Pancreas (tissue), 10 donors: ENCODE data around the gene ST6GALNAC4. TPM values are rescaled to one million over a fixed set of nuclear protein-coding genes. Genes with fewer than 3 reads are reported as not detected.
A peak's percentile ranks its signal among the peaks of the same experiment; 100 is the strongest.

Source experiments
- ATAC-seq, 4 donors: fragments of 200-7000 bp; cut with Tn5 transposase; one replicate each; pipeline versions ENCODE4 v1.8.0 to v1.9.1; 2020; ENCODE audit warnings: mild to moderate bottlenecking in 4 of 4, moderate library complexity in 4 of 4
- DNase-seq, 6 donors: peaks; one replicate each; pipeline ENCODE4 v3.0.0-alpha.2; 2020
- FAIRE-seq: peaks from 2 replicates; lab custom pipeline; 2012; peaks lifted over from hg19 to GRCh38; lab: Jason Lieb, UNC
- H3K27ac ChIP-seq, 4 donors: fragments of 200-600 bp; sonication (generic); 1 replicate in 3 of 4; 2 replicates in 1 of 4; pipeline versions ENCODE4 v1.5.0 to v1.8.0; 2020
- H3K27me3 ChIP-seq, 4 donors: fragments of 200-600 bp; one replicate each; pipeline ENCODE4 v1.8.0; 2021
- H3K36me3 ChIP-seq, 3 donors: fragments of 200-600 bp; sonication (generic) in 1 of 3; one replicate each; pipeline versions ENCODE4 v1.5.0 to v1.8.0; 2020 to 2021
- H3K4me1 ChIP-seq, 3 donors: fragments of 200-600 bp; one replicate each; pipeline ENCODE4 v1.8.0; 2021
- H3K4me3 ChIP-seq, 4 donors: fragments of 200-600 bp; sonication (generic) in 2 of 4; one replicate each; pipeline versions ENCODE4 v1.5.0 to v1.8.0; 2020 to 2021
- H3K9me3 ChIP-seq, 4 donors: fragments of 200-600 bp; one replicate each; pipeline ENCODE4 v1.8.0; 2021
- WGBS, 2 donors: extraction: QIAGEN DNeasy Blood & Tissue Kit; methylation state at CpG; one replicate each; pipeline ENCODE4 v1.1.7; 2013; 5-methylcytosine and 5-hydroxymethylcytosine counted together
- intact Hi-C, 3 donors: fragments of 100-400 bp; cut with DNase I; formaldehyde crosslinking; loops; one replicate each; pipeline versions ENCODE4 v1.11.1 to v1.14.2; 2022
- microRNA-seq, 2 donors: library from miRNA; unstranded; fragments of <30 nt; microRNA quantifications; one replicate each; pipeline versions ENCODE4 to v1.1.0, GENCODE V29; 2019 to 2020
- polyA plus RNA-seq, 2 donors: library from polyadenylated mRNA; stranded (reverse); fragments of 200-250 nt; gene quantifications; one replicate each; pipeline ENCODE4 v1.2.3, GENCODE V29; 2013
- total RNA-seq, 6 donors: library from RNA; stranded (reverse); fragmentation: NEBNext Ultra II Directional in 4 of 6; extraction: Animal tissue kit (Norgen Biotek cat#: 25700) in 4 of 6; gene quantifications; one replicate each; pipeline versions ENCODE4 v1.2.1 to v1.2.4, GENCODE V29; 2021 to 2023
- TF ChIP-seq, protein P1 (sequence below), 4 donors: fragments of 200-600 bp; sonication (generic) in 3 of 4; IDR thresholded peaks; one replicate each; pipeline versions ENCODE4 v1.5.0 to v1.8.0; 2021; ENCODE audit warnings: antibody characterized with exemption in 4 of 4
- donor health status: healthy with polysubstance abuse.
- donor health status: DM: no; HTN: no; CAD: no; lungs with moderate emphysema.
- donor health status: DM: no; HTN: no; CAD: no.
- donor health status: control.
- donor health status: control.
- donor health status: Bipolar disorder and iron deficiency.
- donor health status: DM: yes; HTN: yes; CAD: no.
- donor health status: DM: no; HTN: no; CAD: no.
- donor health status: DM: no; HTN: no; CAD: no.
- donor health status: DM: yes; HTN: yes; CAD: no.

Gene ST6GALNAC4
- total and polyA plus RNA-seq, 8 donors: 22.2 to 66.6 (median 33.9) TPM

GRCh38 chr9:127862075-127863011 lies 54.5 kb downstream of the ST6GALNAC4 start:
- Histone ChIP-seq H3K4me3 (no peak overlapping the region), H3K4me1 (peaks cover 0 to 10% (median 0%) of the 10 kb centered on the region in 3 donors), H3K27me3 (no peaks in the 10 kb centered on the region), H3K9me3 (no peaks in the 10 kb centered on the region), H3K27ac (peak overlapping the region in 2 of 4 donors; percentile 33 to 64), H3K36me3 (peaks cover 0 to under 1% (median 0%) of the 10 kb centered on the region in 3 donors)
- ATAC-seq (peak in 3 of 4 donors; percentile 40 to 75 (median 72)), DNase-seq (peak in 2 of 6 donors; percentile 69 to 72), FAIRE-seq (no peak)
- TF ChIP-seq, protein P1, sequence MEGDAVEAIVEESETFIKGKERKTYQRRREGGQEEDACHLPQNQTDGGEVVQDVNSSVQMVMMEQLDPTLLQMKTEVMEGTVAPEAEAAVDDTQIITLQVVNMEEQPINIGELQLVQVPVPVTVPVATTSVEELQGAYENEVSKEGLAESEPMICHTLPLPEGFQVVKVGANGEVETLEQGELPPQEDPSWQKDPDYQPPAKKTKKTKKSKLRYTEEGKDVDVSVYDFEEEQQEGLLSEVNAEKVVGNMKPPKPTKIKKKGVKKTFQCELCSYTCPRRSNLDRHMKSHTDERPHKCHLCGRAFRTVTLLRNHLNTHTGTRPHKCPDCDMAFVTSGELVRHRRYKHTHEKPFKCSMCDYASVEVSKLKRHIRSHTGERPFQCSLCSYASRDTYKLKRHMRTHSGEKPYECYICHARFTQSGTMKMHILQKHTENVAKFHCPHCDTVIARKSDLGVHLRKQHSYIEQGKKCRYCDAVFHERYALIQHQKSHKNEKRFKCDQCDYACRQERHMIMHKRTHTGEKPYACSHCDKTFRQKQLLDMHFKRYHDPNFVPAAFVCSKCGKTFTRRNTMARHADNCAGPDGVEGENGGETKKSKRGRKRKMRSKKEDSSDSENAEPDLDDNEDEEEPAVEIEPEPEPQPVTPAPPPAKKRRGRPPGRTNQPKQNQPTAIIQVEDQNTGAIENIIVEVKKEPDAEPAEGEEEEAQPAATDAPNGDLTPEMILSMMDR (IDR thresholded peaks at IDR 0.05): no peak
- intact Hi-C loops: loop anchor here in 1 of 3 donors (10.0 kb wide), 1 partner anchor 268 kb away; no protein-coding TSS in a partner anchor
- WGBS, 2 donors: 64 to 72% methylated on average over 28 to 29 of the region's 29 CpGs

DNA sequence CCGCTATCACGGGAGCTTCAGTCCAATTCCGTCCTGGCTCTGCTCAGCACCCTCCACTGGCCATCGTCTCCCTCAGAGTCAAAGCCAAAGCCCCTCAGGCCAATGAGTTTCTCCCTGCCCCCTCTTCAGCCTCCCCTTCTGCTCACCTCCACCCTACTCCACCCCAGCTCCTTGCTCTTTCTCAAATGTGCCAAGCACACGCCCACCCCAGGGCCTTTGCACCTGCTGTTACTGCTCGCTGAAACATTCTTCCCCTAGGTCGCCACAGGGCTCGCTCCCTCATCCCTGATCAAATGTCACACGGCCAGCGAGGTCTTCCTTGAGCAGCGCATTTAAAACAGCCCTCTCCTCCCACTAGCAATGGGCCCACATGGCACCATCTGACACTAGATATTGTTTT lies 56.1 kb downstream of the ST6GALNAC4 start:
- intact Hi-C loops: loop anchor here in 1 of 3 donors (10.0 kb wide), 1 partner anchor 266 kb away; no protein-coding TSS in a partner anchor
- WGBS, 2 donors: 91 to 94% methylated on average over 11 of the region's 11 CpGs
- no peak overlapping the region for H3K27ac ChIP-seq
- ATAC-seq: no peak
- peaks cover 0 to 10% (median 0%) of the 10 kb centered on the region in 3 donors for H3K4me1 ChIP-seq
- no peaks in the 10 kb centered on the region for H3K27me3 ChIP-seq
- no peaks in the 10 kb centered on the region for H3K9me3 ChIP-seq
- no peak overlapping the region for H3K4me3 ChIP-seq
- no peak for FAIRE-seq
- TF ChIP-seq, protein P1 (IDR thresholded peaks at IDR 0.05): no peak
- no peaks in the 10 kb centered on the region for H3K36me3 ChIP-seq
- no peak for DNase-seq

DNA sequence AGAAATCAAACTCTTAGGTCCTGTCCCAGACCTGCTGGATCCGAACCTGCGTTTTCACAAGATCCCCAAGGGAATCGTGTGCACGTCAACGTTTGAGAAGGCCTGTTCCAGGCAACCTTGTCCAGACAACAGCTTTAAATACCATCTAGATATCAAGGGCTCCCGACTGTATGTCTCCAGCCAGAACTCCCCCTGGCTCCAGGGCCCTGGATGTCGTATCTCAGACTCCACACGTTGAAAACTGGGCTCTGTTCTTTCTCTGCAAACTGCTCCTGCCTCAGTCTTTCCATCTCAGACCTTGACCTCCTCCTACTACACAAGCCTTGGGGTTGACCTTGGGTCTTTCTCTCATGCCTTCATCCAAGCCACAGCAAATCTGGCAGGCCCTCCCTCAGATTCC lies 56.6 kb downstream of the ST6GALNAC4 start:
- peak in 1 of 4 donors; percentile 9 for ATAC-seq
- DNase-seq: no peak
- Histone ChIP-seq H3K27ac (no peak overlapping the region), H3K36me3 (no peaks in the 10 kb centered on the region), H3K27me3 (no peaks in the 10 kb centered on the region), H3K4me1 (peaks cover 0 to 10% (median 0%) of the 10 kb centered on the region in 3 donors), H3K4me3 (no peak overlapping the region), H3K9me3 (no peaks in the 10 kb centered on the region)
- no peak for FAIRE-seq
- intact Hi-C loops: loop anchor here in 1 of 3 donors (10.0 kb wide), 1 partner anchor 265 kb away; no protein-coding TSS in a partner anchor
- 70 to 79% methylated on average over 8 of the region's 8 CpGs for WGBS, 2 donors
- TF ChIP-seq, protein P1 (IDR thresholded peaks at IDR 0.05): no peak

GRCh38 chr9:127858041-127858512 lies 58.8 kb downstream of the ST6GALNAC4 start:
- H3K36me3 ChIP-seq: no peaks in the 10 kb centered on the region
- DNase-seq (peak in 4 of 6 donors; percentile 17 to 70 (median 48)), ATAC-seq (peak; percentile 17 to 68 (median 52)), FAIRE-seq (no peak)
- H3K4me1 ChIP-seq: peaks cover 0 to 10% (median 0%) of the 10 kb centered on the region in 3 donors
- no peak overlapping the region for H3K4me3 ChIP-seq
- TF ChIP-seq, protein P1 (IDR thresholded peaks at IDR 0.05): no peak
- H3K9me3 ChIP-seq: no peaks in the 10 kb centered on the region
- intact Hi-C loops: no loop called here
- H3K27me3 ChIP-seq: no peaks in the 10 kb centered on the region
- 9 to 17% methylated on average over 12 of the region's 12 CpGs for WGBS, 2 donors
- peak overlapping the region; percentile 29 to 52 (median 40) for H3K27ac ChIP-seq

Small RNA genes within 50 kb of the gene (microRNA-seq; reads per million reads assigned to microRNA genes)
- gene MIR4672: 0 reads per million in 2 donors

Other genes starting within 250 kb of the ST6GALNAC4 start
- gene CFAP157, start 210.1 kb downstream of the ST6GALNAC4 start, total RNA-seq: under 1 TPM in 5 of 6 donors, not detected in 1; 0.12 to 0.39 (median 0.22) TPM
- gene CFAP157, start 210.1 kb downstream of the ST6GALNAC4 start, polyA plus RNA-seq: 1 to 10 TPM; 1.6 to 2.1 TPM
- 10 to 100 TPM in 2 of 6 donors, 1 to 10 TPM in 4; 5.6 to 11.9 (median 9.0) TPM for gene PTRH1, start 201.4 kb downstream of the ST6GALNAC4 start, total RNA-seq
- gene PTRH1, start 201.4 kb downstream of the ST6GALNAC4 start, polyA plus RNA-seq: 10 to 100 TPM; 11.5 to 13.4 TPM
- gene TTC16, start 201.0 kb downstream of the ST6GALNAC4 start, total RNA-seq: under 1 TPM in 2 of 6 donors, not detected in 4; 0.03 to 0.09 TPM
- under 1 TPM; 0.02 to 0.04 TPM for gene TTC16, start 201.0 kb downstream of the ST6GALNAC4 start, polyA plus RNA-seq
- gene TOR2A, start 181.7 kb downstream of the ST6GALNAC4 start, total RNA-seq: 1 to 10 TPM; 4.2 to 9.0 (median 5.8) TPM
- 10 to 100 TPM; 10.1 to 17.5 TPM for gene TOR2A, start 181.7 kb downstream of the ST6GALNAC4 start, polyA plus RNA-seq
- gene SH2D3C, start 138.4 kb downstream of the ST6GALNAC4 start, total RNA-seq: 1 to 10 TPM; 1.4 to 4.8 (median 1.8) TPM
- 1 to 10 TPM; 6.9 to 7.1 TPM for gene SH2D3C, start 138.4 kb downstream of the ST6GALNAC4 start, polyA plus RNA-seq
- gene CDK9, start 131.0 kb downstream of the ST6GALNAC4 start, total RNA-seq: 10 to 100 TPM; 33.9 to 58.2 (median 43.9) TPM
- 100 to 1,000 TPM in 1 of 2 donors, 10 to 100 TPM in 1; 73.7 to 119 TPM for gene CDK9, start 131.0 kb downstream of the ST6GALNAC4 start, polyA plus RNA-seq
- 10 to 100 TPM; 27.0 to 41.3 (median 34.3) TPM for gene FPGS, start 114.2 kb downstream of the ST6GALNAC4 start, total RNA-seq
- gene FPGS, start 114.2 kb downstream of the ST6GALNAC4 start, polyA plus RNA-seq: 10 to 100 TPM; 57.1 to 85.3 TPM
- gene ENG, start 62.4 kb downstream of the ST6GALNAC4 start, total RNA-seq: 10 to 100 TPM in 5 of 6 donors, 1 to 10 TPM in 1; 9.7 to 42.4 (median 13.6) TPM
- 10 to 100 TPM; 25.8 to 32.9 TPM for gene ENG, start 62.4 kb downstream of the ST6GALNAC4 start, polyA plus RNA-seq
- 10 to 100 TPM in 4 of 6 donors, 1 to 10 TPM in 2; 8.9 to 18.3 (median 15.2) TPM for gene AK1, start 39.4 kb downstream of the ST6GALNAC4 start, total RNA-seq
- 10 to 100 TPM; 49.5 to 81.7 TPM for gene AK1, start 39.4 kb downstream of the ST6GALNAC4 start, polyA plus RNA-seq
- gene ST6GALNAC6, start 17.4 kb downstream of the ST6GALNAC4 start, total RNA-seq: 10 to 100 TPM; 20.7 to 31.1 (median 26.0) TPM
- gene ST6GALNAC6, start 17.4 kb downstream of the ST6GALNAC4 start, polyA plus RNA-seq: 10 to 100 TPM; 30.6 to 35.7 TPM
- gene PIP5KL1, start 13.7 kb upstream of the ST6GALNAC4 start, total RNA-seq: 1 to 10 TPM; 1.0 to 2.2 (median 1.2) TPM
- gene PIP5KL1, start 13.7 kb upstream of the ST6GALNAC4 start, polyA plus RNA-seq: 1 to 10 TPM in 1 of 2 donors, under 1 TPM in 1; 0.80 to 2.5 TPM
- 10 to 100 TPM; 19.6 to 34.9 (median 25.5) TPM for gene DPM2, start 20.8 kb upstream of the ST6GALNAC4 start, total RNA-seq
- gene DPM2, start 20.8 kb upstream of the ST6GALNAC4 start, polyA plus RNA-seq: 10 to 100 TPM; 39.0 to 56.8 TPM
- 10 to 100 TPM; 47.7 to 85.4 (median 69.1) TPM for gene EEIG1, start 63.9 kb upstream of the ST6GALNAC4 start, total RNA-seq
- 10 to 100 TPM; 25.4 to 56.5 TPM for gene EEIG1, start 63.9 kb upstream of the ST6GALNAC4 start, polyA plus RNA-seq
- 1 to 10 TPM; 3.0 to 6.2 (median 3.8) TPM for gene NAIF1, start 150.3 kb upstream of the ST6GALNAC4 start, total RNA-seq
- 1 to 10 TPM; 6.4 to 6.8 TPM for gene NAIF1, start 150.3 kb upstream of the ST6GALNAC4 start, polyA plus RNA-seq
- 100 to 1,000 TPM in 1 of 6 donors, 10 to 100 TPM in 3, 1 to 10 TPM in 2; 6.8 to 134 (median 12.6) TPM for gene SLC25A25, start 151.2 kb upstream of the ST6GALNAC4 start, total RNA-seq
- 10 to 100 TPM; 73.6 to 82.8 TPM for gene SLC25A25, start 151.2 kb upstream of the ST6GALNAC4 start, polyA plus RNA-seq
- 10 to 100 TPM; 25.4 to 43.1 (median 34.2) TPM for gene PTGES2, start 210.7 kb upstream of the ST6GALNAC4 start, total RNA-seq
- gene PTGES2, start 210.7 kb upstream of the ST6GALNAC4 start, polyA plus RNA-seq: 10 to 100 TPM; 66.0 to 78.5 TPM
- 100 to 1,000 TPM in 1 of 6 donors, 10 to 100 TPM in 3, 1 to 10 TPM in 2; 6.3 to 158 (median 45.7) TPM for gene LCN2, start 232.4 kb upstream of the ST6GALNAC4 start, total RNA-seq
- 10 to 100 TPM; 46.8 to 75.1 TPM for gene LCN2, start 232.4 kb upstream of the ST6GALNAC4 start, polyA plus RNA-seq
- gene BBLN, start 243.2 kb upstream of the ST6GALNAC4 start, total RNA-seq: 10 to 100 TPM; 23.1 to 38.3 (median 30.9) TPM
- gene BBLN, start 243.2 kb upstream of the ST6GALNAC4 start, polyA plus RNA-seq: 100 to 1,000 TPM in 1 of 2 donors, 10 to 100 TPM in 1; 86.1 to 133 TPM